LNCaP clone FGC (cell line): Measurements from ENCODE around the gene COL23A1.

Source experiments
- DNase-seq: peaks from one replicate; pipeline ENCODE4 v3.0.0-alpha.2; 2011; ENCODE audit warnings: low read depth
- H3K4me3 ChIP-seq: 2 replicates; pipeline ENCODE4 v1.5.1; 2011; ENCODE audit warnings: mild to moderate bottlenecking, low read depth, low read length, control low read depth
- TF ChIP-seq, protein P1 (sequence below): IDR thresholded peaks from 2 replicates; pipeline ENCODE4 v1.5.1; 2012; ENCODE audit warnings: mild to moderate bottlenecking; ENCODE audit not compliant: control insufficient read depth, insufficient read depth; ENCODE audit errors: extremely low read depth

COL23A1 gene

DNA sequence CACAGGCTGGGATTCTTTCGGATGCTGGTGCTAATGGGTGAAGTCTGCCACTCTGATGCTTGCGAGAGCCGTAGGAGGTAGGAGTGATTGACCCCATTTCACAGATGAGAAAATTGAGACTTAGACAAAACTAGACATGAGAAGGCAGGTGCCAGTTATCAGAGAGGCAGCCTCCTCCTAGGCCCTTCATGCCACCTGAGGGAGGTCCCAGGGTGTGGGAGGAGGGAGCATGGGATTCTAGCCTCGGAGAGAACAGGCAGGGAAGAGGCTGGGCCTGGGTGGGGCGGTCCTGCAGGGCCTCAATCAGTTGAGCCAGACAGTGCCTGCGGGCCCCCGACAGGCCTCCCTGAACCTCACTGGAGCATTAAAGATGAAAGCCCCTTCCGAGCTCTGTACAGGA, 112.4 kb downstream of the COL23A1 start:
- TF ChIP-seq, protein P1, sequence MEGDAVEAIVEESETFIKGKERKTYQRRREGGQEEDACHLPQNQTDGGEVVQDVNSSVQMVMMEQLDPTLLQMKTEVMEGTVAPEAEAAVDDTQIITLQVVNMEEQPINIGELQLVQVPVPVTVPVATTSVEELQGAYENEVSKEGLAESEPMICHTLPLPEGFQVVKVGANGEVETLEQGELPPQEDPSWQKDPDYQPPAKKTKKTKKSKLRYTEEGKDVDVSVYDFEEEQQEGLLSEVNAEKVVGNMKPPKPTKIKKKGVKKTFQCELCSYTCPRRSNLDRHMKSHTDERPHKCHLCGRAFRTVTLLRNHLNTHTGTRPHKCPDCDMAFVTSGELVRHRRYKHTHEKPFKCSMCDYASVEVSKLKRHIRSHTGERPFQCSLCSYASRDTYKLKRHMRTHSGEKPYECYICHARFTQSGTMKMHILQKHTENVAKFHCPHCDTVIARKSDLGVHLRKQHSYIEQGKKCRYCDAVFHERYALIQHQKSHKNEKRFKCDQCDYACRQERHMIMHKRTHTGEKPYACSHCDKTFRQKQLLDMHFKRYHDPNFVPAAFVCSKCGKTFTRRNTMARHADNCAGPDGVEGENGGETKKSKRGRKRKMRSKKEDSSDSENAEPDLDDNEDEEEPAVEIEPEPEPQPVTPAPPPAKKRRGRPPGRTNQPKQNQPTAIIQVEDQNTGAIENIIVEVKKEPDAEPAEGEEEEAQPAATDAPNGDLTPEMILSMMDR = no peak
- DNase-seq = no peak

DNA sequence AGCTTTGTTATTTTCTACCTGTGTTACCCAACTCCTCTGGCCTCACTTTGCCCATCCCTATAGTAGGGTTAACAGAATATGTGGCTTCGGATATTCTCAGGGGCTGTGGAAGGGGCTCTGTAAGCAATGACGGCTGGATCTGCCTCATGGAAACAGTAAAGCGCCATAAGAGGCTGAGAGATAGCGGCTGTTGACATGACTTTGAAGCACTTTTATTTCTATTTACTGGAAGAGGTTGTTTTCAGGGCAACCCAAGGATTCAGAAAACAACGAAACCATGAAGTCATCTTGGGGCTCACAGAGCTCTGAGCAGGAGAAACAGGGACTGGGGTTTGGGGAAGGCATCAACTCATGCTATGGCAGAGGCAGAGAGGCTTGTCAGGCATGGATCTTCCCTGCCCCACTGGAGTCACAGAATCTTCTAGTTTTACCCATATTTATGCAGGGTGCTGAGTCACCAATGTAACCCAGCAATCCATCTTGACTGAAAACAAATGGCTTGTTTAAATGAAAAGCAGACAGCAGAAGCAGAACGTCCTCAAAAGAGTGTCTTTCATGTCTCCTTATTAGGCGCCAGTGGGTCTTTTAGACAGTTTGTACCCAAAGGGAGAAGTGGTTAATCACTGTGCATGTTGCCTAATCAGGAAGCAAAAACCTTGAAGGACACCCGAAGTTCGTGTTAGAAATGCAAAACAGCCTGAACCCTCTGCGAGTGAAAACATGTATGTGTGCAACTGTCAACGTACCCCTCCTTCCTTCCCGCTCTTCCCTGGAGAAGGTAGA, 113.0 kb downstream of the COL23A1 start:
- H3K4me3 ChIP-seq = no peak overlapping the region
- TF ChIP-seq, protein P1 = no peak
- no peak for DNase-seq

More for the DNA sequence above, 112.4 kb downstream of the COL23A1 start:
- H3K4me3 ChIP-seq = no peak overlapping the region

DNA sequence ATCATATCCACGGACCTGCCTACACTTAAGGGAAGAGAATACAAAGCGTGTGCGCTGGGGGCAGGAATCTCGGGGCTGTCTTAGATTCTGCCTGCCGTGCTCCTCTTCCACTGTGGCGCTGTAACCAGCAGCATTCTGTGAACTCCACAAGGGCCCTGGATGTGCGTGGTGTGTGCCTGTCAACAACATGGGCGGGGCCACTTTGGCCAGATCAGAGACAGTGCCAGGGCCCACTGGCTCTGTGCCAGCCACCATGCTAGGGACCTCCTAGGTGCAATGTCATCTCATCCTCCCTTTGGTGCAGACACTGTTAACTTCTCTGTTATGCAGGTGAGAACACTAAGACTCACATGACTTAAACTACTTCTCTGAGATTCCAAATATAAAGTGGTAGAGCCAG, 113.7 kb downstream of the COL23A1 start:
- TF ChIP-seq, protein P1 = no peak
- no peak for DNase-seq
- H3K4me3 ChIP-seq = no peak overlapping the region

DNA sequence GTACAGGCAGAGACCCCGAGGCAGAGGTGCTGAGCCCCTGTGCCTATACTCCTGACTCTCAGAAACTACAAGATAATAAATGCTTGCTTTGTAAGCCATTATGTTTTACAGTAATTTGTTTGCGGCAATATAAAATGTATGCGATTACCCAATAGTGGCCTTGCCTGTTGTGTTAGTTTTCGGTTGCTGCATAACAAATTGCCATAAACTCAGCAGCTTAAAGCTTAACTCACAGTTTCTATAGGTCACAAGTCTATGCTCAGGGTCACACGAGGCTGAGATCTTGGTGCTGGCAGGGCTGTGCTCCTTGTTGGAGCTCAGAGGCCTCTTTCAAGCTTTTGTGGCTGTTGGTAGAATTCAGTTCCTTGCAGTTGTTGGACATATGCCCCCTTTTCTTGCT, 114.8 kb downstream of the COL23A1 start:
- DNase-seq = no peak
- TF ChIP-seq, protein P1 = no peak
- H3K4me3 ChIP-seq = no peak overlapping the region

DNA sequence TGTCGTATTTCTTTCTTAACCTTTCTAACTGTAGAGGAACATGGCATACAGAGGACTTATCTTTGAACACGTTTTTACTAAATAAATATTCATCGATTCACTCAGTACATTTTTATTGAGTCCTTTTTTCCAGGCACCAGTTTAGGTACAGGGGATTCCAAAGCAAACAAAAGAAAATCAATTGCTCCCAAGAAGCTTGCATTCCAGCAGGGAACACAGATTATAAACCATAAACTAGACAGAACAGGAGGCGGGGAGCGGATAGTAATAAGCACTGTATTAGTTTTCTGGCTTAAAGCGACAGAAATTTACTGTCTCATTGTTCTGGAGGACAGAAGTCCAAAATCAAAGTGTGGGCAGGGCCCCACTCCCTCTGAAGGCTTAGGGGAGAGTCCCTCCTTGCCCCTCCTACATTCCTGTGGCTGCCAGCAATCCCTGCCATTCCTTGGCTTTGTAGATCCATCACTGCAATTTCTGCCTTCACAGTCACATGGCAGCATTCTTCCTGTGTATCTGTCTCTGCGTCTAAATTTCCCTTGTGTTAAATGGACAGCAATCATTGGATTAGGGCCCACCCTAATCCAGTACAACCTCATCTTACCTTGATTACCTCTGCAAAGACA, 115.5 kb downstream of the COL23A1 start:
- DNase-seq = no peak
- TF ChIP-seq, protein P1 = no peak
- no peak overlapping the region for H3K4me3 ChIP-seq

DNA sequence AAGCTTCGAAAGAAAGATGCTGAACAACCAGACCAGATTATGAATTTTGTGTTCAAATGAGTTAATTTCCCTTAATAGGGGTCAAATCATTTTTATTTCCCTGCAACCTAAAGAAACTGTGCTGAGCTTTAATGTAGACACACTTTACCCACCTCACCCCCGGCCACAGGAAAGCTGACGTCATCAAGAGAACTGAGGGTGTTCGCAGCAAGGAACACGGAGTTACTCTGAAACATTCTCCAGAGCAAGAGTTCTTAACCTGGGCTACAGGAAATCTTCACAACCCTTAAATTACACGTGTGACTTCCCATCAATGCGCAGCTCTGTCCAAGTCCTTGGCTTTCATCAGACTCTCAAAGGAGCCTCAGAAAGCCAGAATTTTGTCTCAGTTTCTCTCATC, 116.3 kb downstream of the COL23A1 start:
- TF ChIP-seq, protein P1 = no peak
- DNase-seq = no peak
- H3K4me3 ChIP-seq = no peak overlapping the region
